Inflammatory macrophage (primary cell): ENCODE results near the gene CFAP410.

Experiments used
- DNase-seq, 2 donors: peaks; one replicate each; pipeline ENCODE4 v3.0.0-alpha.2; 2020 to 2022

CFAP410 gene

DNA sequence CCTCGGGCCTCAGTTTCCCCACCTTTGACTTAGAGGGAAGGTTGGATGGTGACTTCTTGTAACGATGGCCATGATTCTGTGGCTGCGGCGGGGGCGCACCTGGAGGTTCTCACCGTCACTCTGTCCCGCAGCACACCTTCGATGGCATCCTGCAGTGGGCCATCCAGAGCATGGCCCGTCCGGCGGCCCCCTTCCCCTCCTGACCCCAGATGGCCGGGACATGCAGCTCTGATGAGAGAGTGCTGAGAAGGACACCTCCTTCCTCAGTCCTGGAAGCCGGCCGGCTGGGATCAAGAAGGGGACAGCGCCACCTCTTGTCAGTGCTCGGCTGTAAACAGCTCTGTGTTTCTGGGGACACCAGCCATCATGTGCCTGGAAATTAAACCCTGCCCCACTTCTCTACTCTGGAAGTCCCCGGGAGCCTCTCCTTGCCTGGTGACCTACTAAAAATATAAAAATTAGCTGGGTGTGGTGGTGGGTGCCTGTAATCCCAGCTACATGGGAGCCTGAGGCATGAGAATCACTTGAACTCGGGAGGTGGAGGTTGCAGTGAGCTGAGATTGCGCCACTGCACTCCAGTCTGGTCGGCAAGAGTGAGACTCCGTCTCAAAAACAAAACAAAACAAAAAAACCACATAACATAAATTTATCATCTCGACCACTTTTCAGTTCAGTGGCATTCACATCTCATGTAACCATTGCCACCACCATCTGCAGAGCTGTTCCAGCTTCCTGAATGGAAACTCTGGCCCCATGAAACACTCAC lies 41.5 kb downstream of the CFAP410 start:
- peak; percentile 93 to 94 for DNase-seq

DNA sequence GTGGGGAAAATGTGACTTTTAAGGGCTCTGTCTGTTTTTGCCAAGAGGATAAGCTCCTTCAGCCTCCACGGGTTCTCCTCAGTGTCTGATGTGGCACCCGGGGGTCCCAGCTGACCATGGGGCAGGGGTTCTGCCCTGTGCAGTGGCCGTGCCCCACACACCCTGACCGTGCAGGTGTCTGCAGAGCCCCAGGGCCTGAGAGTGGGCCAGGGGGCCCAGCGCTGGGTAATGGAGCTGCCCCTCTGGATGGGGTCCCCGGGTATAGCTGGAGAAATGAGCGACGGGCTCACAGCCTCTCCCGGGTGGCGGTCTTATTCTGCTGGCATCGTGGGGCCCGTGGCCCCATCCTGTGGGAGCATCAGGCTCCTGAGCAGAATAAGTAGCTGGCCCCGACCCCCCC lies 42.3 kb downstream of the CFAP410 start:
- no peak for DNase-seq

DNA sequence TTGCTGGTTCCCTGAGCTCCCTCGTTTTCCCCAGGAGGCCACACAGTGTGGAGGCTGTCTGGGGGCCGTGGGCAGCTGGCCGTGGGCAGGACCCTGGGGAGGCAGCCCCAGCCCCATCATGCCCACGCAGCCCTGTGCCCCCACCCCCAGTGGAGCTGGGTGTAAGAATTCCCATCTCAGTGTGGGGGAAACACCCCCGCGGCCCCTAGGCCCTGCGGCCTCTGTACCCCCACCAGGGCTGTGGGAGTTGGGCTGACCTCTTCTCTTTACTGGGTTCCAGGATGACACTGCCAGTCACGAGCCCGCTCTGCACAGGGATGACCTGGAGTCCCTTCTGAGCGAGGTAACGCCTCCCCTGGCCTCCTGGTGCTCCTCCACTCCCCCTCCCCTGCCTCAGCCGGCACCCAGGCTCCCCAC lies 43.1 kb downstream of the CFAP410 start:
- no peak for DNase-seq

DNA sequence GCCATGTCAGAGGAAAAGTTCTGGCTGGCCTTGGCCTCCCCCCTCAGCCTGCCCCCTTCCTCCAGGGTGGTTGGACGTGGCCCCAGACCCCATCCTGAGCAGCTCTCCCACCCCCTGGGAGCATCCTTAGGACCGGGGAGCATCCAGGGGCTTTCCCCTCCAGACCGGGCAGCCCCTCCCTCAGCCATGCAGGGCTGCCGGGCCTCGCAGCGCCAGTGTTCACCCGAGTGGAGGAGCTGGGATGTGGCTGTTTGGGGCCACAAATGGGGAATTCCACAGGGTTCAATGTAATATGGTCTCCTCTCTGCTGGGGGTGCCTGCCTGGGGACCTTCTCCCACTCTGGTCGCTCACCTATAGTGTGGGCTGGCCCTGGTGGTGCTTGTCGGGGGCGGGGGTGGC lies 43.5 kb downstream of the CFAP410 start:
- no peak for DNase-seq

DNA sequence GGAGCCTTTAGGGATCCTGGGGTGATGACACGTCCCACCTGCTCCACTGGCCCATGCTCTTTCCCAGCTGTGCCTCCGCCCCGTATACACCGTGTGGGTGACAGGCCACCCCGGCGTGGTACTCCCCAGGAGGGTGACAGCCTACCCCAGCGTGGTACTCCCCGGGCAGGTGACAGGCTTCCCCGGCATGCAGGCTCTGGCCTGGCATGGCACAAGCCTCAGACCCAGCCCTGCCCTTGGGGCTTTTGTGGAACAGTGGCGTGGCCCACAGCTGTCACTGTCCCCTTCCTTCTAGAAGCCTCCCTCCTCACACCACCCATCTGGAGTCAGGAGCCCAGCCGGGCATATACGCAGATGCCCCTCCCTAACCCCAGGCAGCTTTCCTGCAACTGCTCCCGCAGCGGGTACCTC lies 44.0 kb downstream of the CFAP410 start:
- DNase-seq: no peak

DNA sequence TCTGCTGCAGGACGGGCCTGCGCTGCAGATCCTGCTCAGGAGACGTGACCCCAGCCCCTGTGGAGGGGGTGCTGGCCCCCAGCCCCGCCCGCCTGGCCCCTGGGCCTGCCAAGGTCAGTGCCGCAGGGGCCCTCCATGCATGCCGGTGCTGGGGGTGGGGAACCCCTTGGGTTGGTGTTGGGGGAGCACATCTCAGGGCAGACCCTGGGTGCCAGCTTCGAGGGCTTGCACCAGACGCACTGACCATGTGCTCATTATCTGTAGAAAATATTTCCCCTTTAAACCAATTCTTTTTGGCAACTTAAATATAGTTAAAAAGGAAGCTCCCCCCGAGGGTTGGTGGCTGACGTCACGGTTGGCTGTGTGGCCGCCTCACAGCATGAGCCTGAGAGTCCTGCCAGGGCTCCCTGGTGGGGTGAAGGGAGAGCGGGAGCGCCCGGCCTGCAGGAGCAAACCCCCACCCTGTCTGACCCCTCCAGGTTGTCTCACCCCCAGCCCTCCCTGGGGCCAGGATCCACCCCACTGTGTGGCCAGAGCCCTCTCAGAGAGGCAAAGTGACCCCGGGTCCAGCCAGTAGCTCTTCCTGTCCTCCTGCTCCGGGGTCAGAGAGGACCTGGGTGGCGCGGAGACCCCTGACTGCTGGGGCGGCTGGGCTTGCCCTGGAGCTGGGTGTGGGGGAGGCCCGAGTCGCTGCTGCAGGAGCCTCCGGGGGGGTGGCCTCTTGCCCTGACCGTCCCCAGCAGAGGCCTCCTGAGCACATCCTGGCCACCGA lies 44.6 kb downstream of the CFAP410 start:
- DNase-seq: peak; percentile 37 to 68

DNA sequence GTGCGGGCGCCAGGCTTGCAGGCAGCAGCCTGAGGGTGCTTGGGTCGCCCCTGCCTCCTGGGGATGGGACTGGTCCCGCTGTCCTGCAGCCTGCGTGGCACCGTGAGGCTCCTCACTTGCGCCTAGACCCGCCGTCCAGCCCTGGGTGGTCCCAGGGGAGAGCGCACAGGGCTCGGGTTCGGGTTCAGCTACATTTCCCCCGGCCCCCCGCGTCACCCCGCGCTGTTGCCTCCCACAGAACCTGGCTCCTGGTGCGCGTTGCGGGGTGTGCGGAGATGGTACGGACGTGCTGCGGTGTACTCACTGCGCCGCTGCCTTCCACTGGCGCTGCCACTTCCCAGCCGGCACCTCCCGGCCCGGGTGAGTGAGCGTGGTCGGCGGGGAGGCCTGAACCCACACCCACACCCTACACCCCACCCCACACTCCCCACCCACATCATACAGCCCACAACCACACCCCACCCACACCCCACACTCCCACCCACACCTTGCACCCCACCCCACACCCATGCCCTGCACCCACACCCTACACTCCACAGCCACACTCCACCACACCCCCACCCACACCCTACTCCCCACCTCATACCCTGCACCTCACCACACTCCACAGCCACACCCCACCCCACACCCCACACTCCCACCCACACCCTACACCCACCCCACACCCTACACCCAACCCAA lies 45.5 kb downstream of the CFAP410 start:
- DNase-seq: no peak

DNA sequence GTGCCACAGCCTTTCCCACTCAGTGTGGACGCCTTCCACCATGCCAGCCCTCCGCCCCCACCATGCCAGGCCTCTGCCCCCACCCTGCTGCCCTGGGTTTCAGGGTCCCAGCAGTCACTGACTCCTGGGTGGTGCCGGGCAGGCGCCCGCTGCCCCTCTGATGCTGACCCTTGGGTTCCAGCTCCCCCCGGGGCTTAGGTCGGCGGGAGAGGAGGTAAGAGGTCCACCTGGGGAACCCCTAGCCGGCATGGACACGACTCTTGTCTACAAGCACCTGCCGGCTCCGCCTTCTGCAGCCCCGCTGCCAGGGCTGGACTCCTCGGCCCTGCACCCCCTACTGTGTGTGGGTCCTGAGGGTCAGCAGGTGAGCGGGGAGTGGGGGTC lies 46.4 kb downstream of the CFAP410 start:
- DNase-seq: no peak

DNA sequence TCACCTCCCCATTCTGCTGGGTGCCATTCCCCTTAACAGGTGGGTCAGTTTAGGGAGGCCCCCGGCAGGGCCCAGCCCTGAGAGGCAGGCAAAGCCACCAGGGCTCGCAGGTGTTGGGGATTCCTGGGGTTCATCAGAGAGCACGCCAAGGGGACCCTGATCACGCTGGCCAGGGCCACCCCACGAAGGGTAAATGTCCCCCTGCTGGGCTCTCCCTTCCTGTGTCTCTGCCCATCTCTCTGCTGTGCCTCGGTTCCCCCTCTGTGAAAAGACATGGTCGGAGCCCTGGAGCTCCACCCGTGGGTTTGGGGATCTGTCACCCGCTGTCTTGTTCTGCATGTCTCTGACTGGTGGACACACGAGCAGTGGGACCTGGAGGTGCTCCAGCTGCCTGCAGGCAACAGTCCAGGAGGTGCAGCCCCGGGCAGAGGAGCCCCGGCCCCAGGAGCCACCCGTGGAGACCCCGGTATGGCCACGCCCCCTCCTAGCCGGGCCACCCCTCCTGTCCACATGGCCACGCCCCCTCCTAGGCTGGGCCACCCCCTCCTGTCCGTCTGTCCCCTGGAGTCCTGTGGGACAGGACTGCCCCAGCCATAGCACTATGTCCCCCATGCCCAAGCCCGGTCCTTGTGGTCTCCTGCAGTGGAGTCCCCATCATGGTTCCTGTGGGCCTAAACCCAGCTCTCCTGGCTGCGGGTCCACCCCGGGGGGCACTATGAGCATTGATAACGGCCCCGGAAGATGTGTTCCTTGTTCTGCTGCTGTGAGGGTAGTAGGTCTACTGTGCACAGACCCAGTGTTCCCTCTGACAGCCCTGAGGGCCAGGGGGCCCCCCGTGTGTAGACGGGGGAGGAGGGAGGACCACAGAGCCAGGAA lies 47.0 kb downstream of the CFAP410 start:
- DNase-seq: no peak

DNA sequence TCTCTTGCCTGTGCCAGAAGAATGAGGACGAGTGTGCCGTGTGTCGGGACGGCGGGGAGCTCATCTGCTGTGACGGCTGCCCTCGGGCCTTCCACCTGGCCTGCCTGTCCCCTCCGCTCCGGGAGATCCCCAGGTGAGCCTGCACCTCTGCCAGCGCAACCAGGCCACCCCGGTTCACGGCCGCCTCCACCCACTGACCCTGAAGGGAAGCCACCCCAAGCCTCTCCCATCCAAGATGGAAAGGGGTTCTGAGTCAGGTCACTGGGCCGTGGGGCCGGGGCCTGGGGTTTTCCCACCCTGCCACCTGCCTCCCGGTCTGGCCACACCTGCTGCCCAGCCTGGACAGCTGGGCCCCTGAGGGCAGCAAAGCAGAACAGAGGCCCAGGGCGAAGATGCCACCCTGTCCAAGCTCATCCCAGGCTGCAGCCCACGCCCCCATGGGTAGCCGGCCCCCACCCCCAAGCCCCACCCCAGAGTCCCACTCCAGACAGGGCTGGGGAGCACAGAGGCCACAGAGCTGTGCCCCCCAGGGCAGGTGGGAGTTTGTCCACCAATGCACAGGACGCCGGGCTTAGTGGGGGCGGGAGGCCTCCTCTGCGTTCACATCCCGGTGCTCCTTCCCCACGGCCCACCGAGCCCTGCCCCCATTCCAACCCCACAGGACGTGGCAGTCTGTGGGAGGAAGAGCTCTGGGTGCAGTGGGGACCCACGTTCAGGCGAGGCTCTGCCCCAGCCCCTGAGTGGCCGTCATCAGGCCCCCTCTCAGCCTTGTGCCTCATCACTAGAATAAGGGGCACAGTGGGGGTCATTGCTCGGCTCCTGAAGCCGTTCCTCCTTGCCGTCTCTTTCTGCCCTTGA lies 47.9 kb downstream of the CFAP410 start:
- no peak for DNase-seq

DNA sequence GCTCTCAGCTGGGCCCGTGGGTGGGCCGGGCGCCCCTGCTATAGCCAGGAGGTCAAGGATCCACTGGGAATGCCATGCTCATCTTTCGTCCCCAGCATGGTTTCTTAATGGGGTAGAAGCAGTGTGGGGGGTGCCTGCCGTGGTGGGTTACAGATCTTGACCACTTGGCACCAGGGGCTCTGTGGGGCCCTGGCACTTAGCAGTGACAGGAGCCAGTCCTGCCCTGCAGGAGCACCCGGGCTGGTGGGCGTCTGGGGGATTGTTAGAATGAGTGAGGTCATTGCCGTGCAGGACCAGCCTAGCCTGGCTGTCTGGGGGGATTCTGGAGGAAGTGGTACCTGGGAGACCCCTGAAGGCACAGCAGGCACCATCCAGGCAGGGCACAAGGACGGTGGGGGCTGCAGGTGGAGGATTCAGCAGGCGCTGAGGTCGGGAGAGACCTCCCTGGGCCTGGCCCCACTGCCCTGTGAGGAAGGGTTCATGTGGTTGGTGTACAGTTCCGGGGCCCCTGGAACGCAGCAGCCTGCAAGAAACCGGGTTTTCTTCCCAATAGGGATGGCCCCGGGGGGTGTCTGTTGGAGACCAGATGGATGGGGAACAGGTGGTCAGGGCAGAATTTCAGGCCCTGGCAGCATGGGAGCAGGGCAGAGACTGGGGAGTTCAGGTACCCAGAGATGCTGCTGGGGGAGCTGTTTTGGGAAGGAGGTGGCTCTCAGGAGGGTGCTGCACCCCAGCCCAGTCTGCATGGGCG lies 48.7 kb downstream of the CFAP410 start:
- no peak for DNase-seq

DNA sequence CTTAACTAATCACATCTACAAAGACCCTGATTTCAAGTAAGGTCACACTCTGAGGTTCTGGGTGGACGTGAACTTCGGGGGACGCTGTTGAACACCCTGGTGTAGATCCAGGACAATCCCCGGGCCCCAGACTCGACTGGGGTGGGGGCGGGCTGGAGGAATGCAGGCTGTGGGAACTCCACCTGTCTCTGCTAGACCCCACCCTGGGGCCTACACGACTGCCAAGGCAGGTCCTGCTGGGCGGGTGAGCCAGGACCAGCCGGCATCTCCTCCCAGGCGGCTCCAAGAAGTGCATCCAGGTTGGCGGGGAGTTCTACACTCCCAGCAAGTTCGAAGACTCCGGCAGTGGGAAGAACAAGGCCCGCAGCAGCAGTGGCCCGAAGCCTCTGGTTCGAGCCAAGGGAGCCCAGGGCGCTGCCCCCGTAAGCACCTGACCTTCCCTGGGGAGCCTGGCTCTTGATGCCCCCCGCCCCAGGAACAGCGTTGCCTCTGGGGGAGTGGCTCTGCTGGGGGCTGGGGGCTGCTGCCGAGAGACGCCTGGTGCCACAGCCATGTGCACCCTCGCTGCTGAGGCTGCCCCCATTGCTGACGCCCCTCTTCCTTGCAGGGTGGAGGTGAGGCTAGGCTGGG lies 49.7 kb downstream of the CFAP410 start:
- no peak for DNase-seq

DNA sequence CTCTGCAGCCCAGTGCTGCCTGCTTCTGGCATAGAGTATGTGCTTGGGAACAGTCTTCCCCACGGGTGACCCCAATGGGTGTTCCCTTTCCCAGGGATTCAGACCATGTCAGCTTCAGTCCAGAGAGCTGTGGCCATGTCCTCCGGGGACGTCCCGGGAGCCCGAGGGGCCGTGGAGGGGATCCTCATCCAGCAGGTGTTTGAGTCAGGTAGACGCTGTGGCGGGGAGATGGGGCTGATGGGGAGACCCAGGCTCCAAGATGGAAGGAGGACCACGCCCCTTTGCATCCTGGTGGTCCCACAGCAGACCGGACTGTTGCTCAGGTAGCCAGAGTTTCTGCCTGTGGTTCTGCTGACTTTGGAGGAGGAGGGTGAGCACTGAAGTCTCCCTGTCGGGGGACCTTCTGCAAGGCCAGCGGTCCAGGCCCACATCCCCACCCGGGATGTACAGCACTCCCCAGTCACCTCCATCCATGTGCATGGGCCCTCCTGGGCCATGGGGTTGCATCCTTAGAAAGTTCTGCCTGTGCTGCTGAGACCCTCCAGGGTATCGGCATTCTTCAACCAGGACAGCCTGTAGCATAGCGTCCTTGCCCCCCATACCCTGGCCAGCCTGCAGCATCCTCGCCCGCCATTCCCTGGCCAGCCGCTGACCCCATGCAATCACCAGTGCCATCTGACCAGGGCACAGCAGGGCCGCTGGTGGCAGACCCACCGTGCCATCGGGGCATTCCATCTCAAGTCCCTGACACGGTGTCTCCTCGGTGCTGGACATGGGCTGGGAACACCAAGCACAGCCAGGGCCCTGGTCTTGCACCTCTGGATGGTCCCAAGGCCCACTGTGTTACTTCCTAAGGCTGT lies 50.7 kb downstream of the CFAP410 start:
- DNase-seq: no peak

DNA sequence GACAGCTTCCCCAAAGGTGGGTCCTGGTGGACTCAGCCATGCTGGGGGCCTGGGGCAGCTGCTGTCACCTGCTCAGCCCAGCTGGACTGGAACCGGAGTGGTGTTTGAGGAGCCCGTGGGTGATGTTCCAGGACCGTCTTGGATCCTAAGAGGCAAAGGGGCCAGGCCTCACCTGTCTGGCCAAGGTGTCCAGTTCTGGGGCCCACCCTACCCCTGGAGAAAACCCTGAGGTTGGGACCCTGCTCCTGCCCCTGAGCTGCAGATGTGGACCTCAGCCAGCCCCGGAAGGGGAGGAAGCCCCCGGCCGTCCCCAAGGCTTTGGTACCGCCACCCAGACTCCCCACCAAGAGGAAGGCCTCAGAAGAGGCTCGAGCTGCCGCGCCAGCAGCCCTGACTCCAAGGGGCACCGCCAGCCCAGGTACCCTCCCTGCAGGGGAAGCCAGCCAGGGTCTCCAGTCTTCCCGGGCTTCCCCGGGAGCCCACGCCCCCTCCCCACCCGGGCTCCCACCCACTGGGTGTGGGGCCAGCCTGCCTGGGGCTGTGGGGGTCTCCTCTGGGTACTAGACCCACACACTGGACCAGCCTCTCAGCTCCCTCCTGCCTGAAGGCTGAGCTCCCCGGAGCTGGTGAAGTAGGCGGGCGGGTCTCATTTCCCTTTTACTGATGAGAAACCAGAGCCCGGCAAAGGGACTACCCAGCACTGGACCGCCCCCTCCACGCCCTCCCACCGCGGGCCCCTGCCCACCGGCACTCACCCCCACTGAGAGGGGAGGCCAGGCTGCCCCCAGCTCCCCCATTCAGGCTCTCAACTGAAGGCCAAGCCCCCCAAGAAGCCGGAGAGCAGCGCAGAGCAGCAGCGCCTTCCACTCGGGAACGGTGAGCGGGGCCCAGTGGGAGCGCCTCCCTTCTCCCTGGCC lies 52.2 kb downstream of the CFAP410 start:
- DNase-seq: peak in 1 of 2 donors; percentile 50

DNA sequence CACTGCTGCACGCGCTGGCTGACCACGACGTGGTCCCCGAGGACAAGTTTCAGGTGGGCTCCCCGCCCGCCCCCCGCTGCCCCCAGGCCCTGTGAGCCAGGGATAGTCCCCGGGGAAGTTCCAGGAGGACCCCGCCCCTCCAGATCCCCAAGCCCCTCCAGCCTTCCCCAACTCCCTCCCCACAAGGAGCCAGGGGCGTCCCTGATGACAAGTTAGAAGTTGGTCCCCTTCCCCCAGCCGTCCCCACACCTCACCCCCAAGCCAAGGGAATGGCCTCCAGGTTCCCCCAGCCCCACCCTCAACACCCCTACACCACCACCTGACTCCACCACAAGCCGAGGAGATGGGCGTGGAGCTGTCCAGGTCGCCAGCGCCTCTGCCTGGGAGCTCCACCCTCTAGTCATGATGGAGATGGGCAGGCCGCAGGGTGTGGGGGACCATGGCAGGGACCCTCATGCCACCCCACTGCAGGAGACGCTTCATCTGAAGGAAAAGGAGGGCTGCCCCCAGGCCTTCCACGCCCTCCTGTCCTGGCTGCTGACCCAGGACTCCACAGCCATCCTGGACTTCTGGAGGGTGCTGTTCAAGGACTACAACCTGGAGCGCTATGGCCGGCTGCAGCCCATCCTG lies 53.0 kb downstream of the CFAP410 start:
- DNase-seq: no peak

DNA sequence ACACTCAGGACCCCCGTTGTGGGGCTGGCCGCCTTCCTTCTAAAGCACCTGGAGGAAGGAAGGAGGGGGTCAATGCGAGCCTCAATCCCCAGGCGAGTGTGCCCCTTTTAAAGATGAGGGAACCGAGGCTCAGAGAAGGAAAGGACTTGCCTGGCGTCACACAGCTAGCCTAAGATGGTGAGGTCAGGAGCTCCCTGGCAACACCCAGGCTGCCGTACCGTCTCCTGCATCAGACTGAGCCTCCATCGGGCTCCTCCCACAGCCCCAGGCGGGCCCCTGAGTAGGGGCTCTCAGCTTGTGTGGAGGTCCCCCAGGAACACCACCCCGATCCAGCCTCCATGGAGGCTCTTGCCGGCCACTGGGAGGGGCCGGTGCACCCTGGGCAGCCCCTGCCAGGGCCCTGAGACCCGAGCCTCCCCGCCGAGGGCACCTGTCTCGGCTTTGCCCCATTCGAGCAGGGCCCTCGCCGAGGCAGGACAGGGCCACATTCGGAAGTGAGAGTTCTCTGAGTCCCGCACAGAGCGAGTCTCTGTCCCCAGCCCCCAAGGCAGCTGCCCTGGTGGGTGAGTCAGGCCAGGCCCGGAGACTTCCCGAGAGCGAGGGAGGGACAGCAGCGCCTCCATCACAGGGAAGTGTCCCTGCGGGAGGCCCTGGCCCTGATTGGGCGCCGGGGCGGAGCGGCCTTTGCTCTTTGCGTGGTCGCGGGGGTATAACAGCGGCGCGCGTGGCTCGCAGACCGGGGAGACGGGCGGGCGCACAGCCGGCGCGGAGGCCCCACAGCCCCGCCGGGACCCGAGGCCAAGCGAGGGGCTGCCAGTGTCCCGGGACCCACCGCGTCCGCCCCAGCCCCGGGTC lies 53.8 kb downstream of the CFAP410 start, which contains the start of gene AIRE:
Gene AIRE, plus strand, starts transcription at position 739 of the 855 bp plus-strand sequence. CDS start 131 bp downstream, outside the sequence.
- peak in 1 of 2 donors; percentile 22 for DNase-seq
